SK-N-SH treated with all-trans-retinoic acid at 6 μM for 48 hours (cell line): ENCODE data around the gene KLHL6.
"Not testable (repeated sequence)": the region's sequence is repeated elsewhere in the genome, so short reads cannot be mapped to it uniquely, and the experiment has no call there.

Experiments
- ATAC-seq: fragments of 200-7000 bp; cut with Tn5 transposase; 3 replicates; pipeline ENCODE4 v1.9.1; 2020; ENCODE audit warnings: mild to moderate bottlenecking, moderate library complexity
- ARNTL ChIP-seq: fragments of 450-650 bp; formaldehyde crosslinking; IDR thresholded peaks from 2 replicates; pipeline ENCODE4 v1.5.0; 2020; ENCODE audit warnings: low read depth, mild to moderate bottlenecking, moderate library complexity, borderline replicate concordance
- CSDC2 ChIP-seq: fragments of 250-450 bp; sonication (Bioruptor Pico); IDR thresholded peaks from 2 replicates; pipeline ENCODE4 v1.5.0; 2020; ENCODE audit warnings: mild to moderate bottlenecking, moderate library complexity
- ESRRG ChIP-seq: fragments of 250-450 bp; sonication (Bioruptor Pico); IDR thresholded peaks from 2 replicates; pipeline ENCODE4 v1.6.1; 2021; ENCODE audit warnings: mild to moderate bottlenecking
- GLIS3 ChIP-seq: fragments of 250-450 bp; sonication (Bioruptor Pico); IDR thresholded peaks from 2 replicates; pipeline ENCODE4 v1.5.0; 2020; ENCODE audit warnings: mild to moderate bottlenecking, moderate library complexity
- ISL1 ChIP-seq: fragments of 250-450 bp; sonication (Bioruptor Pico); IDR thresholded peaks from 2 replicates; pipeline ENCODE4 v2.1.2; 2022; ENCODE audit warnings: mild to moderate bottlenecking, moderate library complexity
- PPARA ChIP-seq: fragments of 250-450 bp; sonication (Bioruptor Pico); IDR thresholded peaks from 2 replicates; pipeline ENCODE4 v1.5.0; 2020; ENCODE audit warnings: mild to moderate bottlenecking, borderline replicate concordance
- RARB ChIP-seq: fragments of 250-450 bp; sonication (Bioruptor Pico); IDR thresholded peaks from 2 replicates; pipeline ENCODE4 v1.8.0; 2021; ENCODE audit warnings: mild to moderate bottlenecking, moderate library complexity
- SNAI2 ChIP-seq: fragments of 250-450 bp; sonication (Bioruptor Pico); IDR thresholded peaks from 2 replicates; pipeline ENCODE4 v1.5.0; 2020; ENCODE audit warnings: mild to moderate bottlenecking, moderate library complexity
- TCF4 ChIP-seq: fragments of 250-450 bp; sonication (Bioruptor Pico); IDR thresholded peaks from 2 replicates; pipeline ENCODE4 v1.8.0; 2021; ENCODE audit warnings: mild to moderate bottlenecking, moderate library complexity, borderline replicate concordance
- TOX ChIP-seq: fragments of 250-450 bp; sonication (Bioruptor Pico); IDR thresholded peaks from 2 replicates; pipeline ENCODE4 v1.8.0; 2021; ENCODE audit warnings: mild to moderate bottlenecking, moderate library complexity, borderline replicate concordance
- ZFP3 ChIP-seq: fragments of 250-450 bp; sonication (Bioruptor Pico); IDR thresholded peaks from 2 replicates; pipeline ENCODE4 v1.5.0; 2020; ENCODE audit warnings: mild to moderate bottlenecking, moderate library complexity
- ZFP30 ChIP-seq: fragments of 450-650 bp; formaldehyde crosslinking; IDR thresholded peaks from 2 replicates; pipeline ENCODE4 v1.5.0; 2022; ENCODE audit warnings: mild to moderate bottlenecking, moderate library complexity
- ZNF565 ChIP-seq: fragments of 450-650 bp; formaldehyde crosslinking; conservative IDR thresholded peaks from 2 replicates; pipeline ENCODE4 v1.5.0; 2020; ENCODE audit warnings: low read depth, mild to moderate bottlenecking, moderate library complexity
- ZNF70 ChIP-seq: fragments of 450-650 bp; formaldehyde crosslinking; IDR thresholded peaks from 2 replicates; pipeline ENCODE4 v1.5.0; 2020; ENCODE audit warnings: mild to moderate bottlenecking, moderate library complexity
- ZNF8 ChIP-seq: fragments of 450-650 bp; formaldehyde crosslinking; IDR thresholded peaks from 2 replicates; pipeline ENCODE4 v1.5.0; 2020; ENCODE audit warnings: mild to moderate bottlenecking, moderate library complexity
- TF ChIP-seq, protein P1 (sequence below): fragments of 250-450 bp; sonication (Bioruptor Pico); IDR thresholded peaks from 2 replicates; pipeline ENCODE4 v1.5.1; 2021; ENCODE audit warnings: mild to moderate bottlenecking, moderate library complexity
- TF ChIP-seq, protein P2 (sequence below): fragments of 250-450 bp; sonication (Bioruptor Pico); IDR thresholded peaks from 2 replicates; pipeline ENCODE4 v1.5.1; 2020; ENCODE audit warnings: low read depth, mild to moderate bottlenecking, moderate library complexity
- TF ChIP-seq, protein P3 (sequence below): fragments of 250-450 bp; sonication (Bioruptor Pico); IDR thresholded peaks from 2 replicates; pipeline ENCODE4 v1.5.0; 2020; ENCODE audit warnings: mild to moderate bottlenecking, moderate library complexity
- TF ChIP-seq, protein P4 (sequence below): fragments of 250-450 bp; sonication (Bioruptor Pico); IDR thresholded peaks from 2 replicates; pipeline ENCODE4 v1.8.0; 2020; ENCODE audit warnings: mild to moderate bottlenecking, moderate library complexity, borderline replicate concordance
- TF ChIP-seq, protein P5 (sequence below): fragments of 250-450 bp; sonication (Bioruptor Pico); IDR thresholded peaks from 2 replicates; pipeline ENCODE4 v1.8.0; 2021; ENCODE audit warnings: low read depth, mild to moderate bottlenecking, moderate library complexity, borderline replicate concordance

The KLHL6 gene

DNA sequence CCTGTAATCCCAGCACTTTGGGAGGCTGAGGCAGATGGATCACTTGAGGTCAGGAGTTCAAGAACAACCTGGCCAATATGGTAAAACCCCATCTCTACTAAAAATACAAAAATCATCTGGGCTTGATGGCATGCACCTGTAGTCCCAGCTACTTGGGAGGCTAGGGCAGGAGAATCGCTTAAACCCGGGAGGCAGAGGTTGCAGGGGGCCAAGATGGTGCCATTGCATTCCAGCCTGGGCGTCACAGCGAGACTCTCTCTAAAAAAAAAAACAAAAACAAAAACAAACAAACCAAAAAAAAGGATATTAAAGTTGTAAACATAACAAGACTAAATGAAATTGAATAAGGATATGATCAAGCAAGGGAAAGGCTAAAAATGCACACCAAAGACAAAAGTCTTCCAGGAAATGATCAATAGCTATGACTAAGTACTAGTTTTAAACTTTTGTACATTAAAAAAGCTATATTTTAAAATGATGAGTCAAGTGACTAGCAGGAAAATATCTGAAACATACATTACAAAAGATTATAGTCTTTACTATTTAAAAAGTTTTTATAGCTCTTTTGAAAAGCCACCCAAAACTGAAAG is 28.6 kb downstream of the KLHL6 start:
- no peak for ATAC-seq
- TF ChIP-seq SNAI2 (CRISPR knock-in tag) (no peak), ZFP30 (no peak), ZNF565 (CRISPR knock-in tag) (no peak), TCF4 (no peak), GLIS3 (CRISPR knock-in tag) (no peak), PPARA (CRISPR knock-in tag) (no peak), TOX (CRISPR knock-in tag) (no peak), ISL1 (CRISPR knock-in tag) (no peak), CSDC2 (CRISPR knock-in tag) (no peak), RARB (CRISPR knock-in tag) (no peak)
- TF ChIP-seq, protein P1, sequence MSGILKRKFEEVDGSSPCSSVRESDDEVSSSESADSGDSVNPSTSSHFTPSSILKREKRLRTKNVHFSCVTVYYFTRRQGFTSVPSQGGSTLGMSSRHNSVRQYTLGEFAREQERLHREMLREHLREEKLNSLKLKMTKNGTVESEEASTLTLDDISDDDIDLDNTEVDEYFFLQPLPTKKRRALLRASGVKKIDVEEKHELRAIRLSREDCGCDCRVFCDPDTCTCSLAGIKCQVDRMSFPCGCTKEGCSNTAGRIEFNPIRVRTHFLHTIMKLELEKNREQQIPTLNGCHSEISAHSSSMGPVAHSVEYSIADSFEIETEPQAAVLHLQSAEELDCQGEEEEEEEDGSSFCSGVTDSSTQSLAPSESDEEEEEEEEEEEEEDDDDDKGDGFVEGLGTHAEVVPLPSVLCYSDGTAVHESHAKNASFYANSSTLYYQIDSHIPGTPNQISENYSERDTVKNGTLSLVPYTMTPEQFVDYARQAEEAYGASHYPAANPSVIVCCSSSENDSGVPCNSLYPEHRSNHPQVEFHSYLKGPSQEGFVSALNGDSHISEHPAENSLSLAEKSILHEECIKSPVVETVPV (CRISPR knock-in tag), result no peak

DNA sequence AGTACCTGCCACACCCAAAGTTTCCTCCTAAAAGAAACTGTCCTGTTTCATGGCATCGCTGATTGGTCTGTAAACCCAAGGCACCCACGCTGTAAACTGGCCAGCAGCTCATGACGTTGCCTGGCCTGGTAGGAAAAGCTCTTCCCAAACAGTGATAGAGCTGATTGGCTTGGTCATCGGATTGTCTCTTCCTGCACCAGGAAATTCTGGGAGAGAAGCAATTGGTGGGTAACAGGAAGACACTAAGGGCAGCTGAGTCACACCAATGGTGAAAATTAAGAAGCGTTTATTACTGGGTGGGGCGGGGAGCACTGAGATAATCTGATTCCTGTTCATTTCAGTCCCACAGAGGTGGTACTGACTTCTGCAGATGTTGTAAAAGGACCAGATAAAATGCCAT is 31.0 kb downstream of the KLHL6 start:
- ATAC-seq, result no peak
- TF ChIP-seq, protein P2, sequence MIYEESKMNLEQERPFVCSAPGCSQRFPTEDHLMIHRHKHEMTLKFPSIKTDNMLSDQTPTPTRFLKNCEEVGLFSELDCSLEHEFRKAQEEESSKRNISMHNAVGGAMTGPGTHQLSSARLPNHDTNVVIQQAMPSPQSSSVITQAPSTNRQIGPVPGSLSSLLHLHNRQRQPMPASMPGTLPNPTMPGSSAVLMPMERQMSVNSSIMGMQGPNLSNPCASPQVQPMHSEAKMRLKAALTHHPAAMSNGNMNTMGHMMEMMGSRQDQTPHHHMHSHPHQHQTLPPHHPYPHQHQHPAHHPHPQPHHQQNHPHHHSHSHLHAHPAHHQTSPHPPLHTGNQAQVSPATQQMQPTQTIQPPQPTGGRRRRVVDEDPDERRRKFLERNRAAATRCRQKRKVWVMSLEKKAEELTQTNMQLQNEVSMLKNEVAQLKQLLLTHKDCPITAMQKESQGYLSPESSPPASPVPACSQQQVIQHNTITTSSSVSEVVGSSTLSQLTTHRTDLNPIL, result no peak
- TF ChIP-seq TCF4 (no peak), ZFP3 (no peak), ZNF70 (no peak), ARNTL (CRISPR knock-in tag) (no peak)
- TF ChIP-seq, protein P3, sequence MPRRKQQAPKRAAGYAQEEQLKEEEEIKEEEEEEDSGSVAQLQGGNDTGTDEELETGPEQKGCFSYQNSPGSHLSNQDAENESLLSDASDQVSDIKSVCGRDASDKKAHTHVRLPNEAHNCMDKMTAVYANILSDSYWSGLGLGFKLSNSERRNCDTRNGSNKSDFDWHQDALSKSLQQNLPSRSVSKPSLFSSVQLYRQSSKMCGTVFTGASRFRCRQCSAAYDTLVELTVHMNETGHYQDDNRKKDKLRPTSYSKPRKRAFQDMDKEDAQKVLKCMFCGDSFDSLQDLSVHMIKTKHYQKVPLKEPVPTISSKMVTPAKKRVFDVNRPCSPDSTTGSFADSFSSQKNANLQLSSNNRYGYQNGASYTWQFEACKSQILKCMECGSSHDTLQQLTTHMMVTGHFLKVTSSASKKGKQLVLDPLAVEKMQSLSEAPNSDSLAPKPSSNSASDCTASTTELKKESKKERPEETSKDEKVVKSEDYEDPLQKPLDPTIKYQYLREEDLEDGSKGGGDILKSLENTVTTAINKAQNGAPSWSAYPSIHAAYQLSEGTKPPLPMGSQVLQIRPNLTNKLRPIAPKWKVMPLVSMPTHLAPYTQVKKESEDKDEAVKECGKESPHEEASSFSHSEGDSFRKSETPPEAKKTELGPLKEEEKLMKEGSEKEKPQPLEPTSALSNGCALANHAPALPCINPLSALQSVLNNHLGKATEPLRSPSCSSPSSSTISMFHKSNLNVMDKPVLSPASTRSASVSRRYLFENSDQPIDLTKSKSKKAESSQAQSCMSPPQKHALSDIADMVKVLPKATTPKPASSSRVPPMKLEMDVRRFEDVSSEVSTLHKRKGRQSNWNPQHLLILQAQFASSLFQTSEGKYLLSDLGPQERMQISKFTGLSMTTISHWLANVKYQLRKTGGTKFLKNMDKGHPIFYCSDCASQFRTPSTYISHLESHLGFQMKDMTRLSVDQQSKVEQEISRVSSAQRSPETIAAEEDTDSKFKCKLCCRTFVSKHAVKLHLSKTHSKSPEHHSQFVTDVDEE (CRISPR knock-in tag), result no peak

DNA sequence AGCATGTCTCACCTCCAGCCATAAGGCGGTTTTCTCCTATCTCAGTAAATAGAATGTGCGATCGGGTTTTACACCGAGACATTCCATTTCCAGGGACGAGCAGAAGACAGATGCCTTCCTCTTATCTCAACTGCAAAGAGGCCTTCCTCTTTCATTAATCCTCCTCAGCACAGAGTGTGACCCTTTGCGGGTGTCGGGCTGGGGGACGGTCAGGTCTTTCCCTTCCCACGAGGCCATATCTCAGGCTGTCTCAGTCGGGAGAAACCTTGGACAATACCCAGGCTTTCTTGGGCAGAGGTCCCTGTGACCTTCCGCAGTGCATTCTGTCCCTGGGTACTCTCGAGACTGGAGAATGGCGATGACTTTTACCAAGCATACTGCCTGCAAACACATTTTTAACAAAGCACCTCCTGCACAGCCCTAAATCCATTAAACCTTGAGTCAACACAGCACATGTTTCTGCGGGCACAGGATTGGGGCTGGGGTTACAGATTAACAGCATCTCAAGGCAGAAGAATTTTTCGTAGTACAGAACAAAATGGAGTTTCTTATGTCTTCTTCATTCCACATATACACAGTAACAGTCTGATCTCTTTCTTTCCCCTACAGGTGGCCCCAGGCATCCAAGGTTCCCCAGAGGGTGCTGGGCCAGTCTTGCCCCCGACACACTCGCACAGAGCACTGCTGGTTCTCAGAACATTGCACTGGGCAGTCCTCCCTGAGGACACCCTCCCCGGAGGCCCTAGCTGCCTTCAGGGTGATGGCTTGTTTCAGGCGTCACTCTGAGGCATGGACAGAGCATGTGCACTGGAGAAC is 34.6 kb downstream of the KLHL6 start:
- ATAC-seq, result not testable (repeated sequence)

DNA sequence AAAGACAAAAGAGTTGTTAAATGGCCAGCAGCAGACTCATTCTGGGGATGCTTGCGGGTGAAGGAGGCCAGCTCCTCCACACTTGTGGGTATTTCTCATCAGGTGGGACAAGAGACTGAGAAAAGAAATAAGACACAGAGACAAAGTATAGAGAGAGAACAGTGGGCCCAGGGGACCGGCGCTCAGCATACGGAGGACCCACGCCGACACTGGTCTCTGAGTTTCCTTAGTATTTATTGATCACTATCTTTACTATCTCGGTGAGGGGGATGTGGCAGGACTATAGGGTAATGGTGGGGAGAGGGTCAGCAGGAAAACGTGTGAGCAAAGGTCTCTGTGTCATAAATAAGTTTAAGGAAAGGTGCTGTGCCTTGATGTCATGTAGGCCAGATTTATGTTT is 35.2 kb downstream of the KLHL6 start:
- not testable (repeated sequence) for ATAC-seq

DNA sequence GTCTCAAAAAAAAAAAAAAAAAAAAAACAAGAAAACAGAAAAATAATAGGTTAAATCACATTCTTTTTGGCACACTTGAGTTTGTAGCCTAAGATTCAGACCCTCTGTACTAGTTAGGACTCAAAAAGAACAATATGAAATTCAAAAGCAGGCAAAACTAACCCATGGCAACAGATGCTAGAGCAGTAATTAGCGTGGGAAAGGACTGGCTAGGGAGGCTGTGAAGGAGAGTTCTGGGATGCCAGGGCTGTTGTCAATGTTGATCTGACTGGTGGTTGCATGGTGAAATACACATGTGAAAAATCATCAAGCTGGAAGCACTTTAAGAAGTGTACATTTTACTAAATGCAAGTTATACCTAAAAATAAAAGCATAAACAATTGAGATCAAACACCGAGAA is 35.6 kb downstream of the KLHL6 start:
- TF ChIP-seq ARNTL (CRISPR knock-in tag) (no peak), CSDC2 (CRISPR knock-in tag) (no peak), PPARA (CRISPR knock-in tag) (no peak)
- ATAC-seq, result no peak

DNA sequence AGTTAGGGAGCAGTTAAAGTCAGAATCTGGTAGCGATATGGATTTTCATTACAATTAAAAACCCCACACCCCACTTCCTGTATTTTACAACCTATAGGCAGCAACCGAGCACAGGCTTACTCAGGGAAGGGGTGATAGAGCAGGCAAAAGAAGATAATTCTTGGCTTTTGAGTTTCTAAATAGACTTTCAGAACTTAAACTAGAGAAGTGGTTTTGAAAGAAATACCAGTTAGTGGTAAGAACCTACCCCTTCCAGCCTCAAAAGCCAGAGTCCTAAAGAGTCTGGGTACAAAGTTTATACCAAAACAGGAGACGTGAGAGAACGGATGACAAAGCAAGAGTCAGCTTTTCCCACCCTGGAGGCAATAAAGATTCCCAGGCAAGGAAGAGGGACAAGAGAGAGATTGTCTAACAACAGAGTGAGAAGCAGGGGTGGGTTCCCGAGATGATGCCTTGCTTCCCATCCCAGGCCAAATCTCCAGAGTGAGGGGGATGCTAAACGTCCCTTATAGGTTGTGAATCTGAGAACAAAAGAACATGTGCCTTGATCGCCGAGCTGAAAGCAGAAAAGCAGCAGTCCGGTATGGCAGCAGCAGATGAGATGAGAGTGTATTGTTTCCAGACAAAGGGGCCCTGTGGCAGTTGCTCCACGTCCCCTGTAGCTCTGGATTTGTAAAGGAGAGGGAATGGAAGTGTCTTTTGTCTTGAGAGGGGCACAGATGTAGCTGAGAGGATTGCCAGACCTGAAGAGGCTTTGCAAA is 36.8 kb downstream of the KLHL6 start:
- ATAC-seq, result no peak
- TF ChIP-seq ESRRG (CRISPR knock-in tag), result no peak
- TF ChIP-seq ZNF70, result no peak
- no peak for TF ChIP-seq TCF4
- TF ChIP-seq, protein P4, sequence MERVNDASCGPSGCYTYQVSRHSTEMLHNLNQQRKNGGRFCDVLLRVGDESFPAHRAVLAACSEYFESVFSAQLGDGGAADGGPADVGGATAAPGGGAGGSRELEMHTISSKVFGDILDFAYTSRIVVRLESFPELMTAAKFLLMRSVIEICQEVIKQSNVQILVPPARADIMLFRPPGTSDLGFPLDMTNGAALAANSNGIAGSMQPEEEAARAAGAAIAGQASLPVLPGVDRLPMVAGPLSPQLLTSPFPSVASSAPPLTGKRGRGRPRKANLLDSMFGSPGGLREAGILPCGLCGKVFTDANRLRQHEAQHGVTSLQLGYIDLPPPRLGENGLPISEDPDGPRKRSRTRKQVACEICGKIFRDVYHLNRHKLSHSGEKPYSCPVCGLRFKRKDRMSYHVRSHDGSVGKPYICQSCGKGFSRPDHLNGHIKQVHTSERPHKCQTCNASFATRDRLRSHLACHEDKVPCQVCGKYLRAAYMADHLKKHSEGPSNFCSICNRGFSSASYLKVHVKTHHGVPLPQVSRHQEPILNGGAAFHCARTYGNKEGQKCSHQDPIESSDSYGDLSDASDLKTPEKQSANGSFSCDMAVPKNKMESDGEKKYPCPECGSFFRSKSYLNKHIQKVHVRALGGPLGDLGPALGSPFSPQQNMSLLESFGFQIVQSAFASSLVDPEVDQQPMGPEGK (CRISPR knock-in tag), result no peak
- TF ChIP-seq ARNTL (CRISPR knock-in tag), result no peak
- no peak for TF ChIP-seq ZFP3
- no peak for TF ChIP-seq ISL1 (CRISPR knock-in tag)
- TF ChIP-seq, protein P5, sequence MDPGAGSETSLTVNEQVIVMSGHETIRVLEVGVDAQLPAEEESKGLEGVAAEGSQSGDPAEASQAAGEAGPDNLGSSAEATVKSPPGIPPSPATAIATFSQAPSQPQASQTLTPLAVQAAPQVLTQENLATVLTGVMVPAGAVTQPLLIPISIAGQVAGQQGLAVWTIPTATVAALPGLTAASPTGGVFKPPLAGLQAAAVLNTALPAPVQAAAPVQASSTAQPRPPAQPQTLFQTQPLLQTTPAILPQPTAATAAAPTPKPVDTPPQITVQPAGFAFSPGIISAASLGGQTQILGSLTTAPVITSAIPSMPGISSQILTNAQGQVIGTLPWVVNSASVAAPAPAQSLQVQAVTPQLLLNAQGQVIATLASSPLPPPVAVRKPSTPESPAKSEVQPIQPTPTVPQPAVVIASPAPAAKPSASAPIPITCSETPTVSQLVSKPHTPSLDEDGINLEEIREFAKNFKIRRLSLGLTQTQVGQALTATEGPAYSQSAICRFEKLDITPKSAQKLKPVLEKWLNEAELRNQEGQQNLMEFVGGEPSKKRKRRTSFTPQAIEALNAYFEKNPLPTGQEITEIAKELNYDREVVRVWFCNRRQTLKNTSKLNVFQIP (CRISPR knock-in tag), result no peak
- TF ChIP-seq, protein P2, result no peak
- no peak for TF ChIP-seq RARB (CRISPR knock-in tag)
- no peak for TF ChIP-seq SNAI2 (CRISPR knock-in tag)
- no peak for TF ChIP-seq ZNF8 (CRISPR knock-in tag)
- TF ChIP-seq ZFP30, result no peak
